DND-41 (cell line): ENCODE results near the gene DNAH10.

Experiments
- ATAC-seq: fragments of 200-7000 bp; cut with Tn5 transposase; 3 replicates; pipeline ENCODE4 v1.9.1; 2021; ENCODE audit warnings: low read depth; ENCODE audit not compliant: insufficient read depth
- DNase-seq: peaks from one replicate; pipeline ENCODE4 v3.0.0-alpha.2; 2020
- H2AFZ ChIP-seq: 2 replicates; pipeline ENCODE4 v1.6.0; 2012; ENCODE audit warnings: low read depth, low read length
- H3K27ac ChIP-seq: 2 replicates; pipeline ENCODE4 v1.5.1; 2012; ENCODE audit warnings: low read length, inconsistent platforms
- H3K27me3 ChIP-seq: fragments of 200-600 bp; sonication (generic); 2 replicates; pipeline ENCODE4 v1.6.0; 2012; ENCODE audit warnings: low read length, mild to moderate bottlenecking, inconsistent platforms; ENCODE audit not compliant: insufficient read depth, poor library complexity
- H3K36me3 ChIP-seq: 2 replicates; pipeline ENCODE4 v1.5.1; 2012; ENCODE audit warnings: low read length, inconsistent platforms; ENCODE audit not compliant: insufficient read depth
- H3K4me1 ChIP-seq: 2 replicates; pipeline ENCODE4 v1.5.1; 2012; ENCODE audit warnings: mild to moderate bottlenecking, low read length; ENCODE audit not compliant: insufficient read depth
- H3K4me2 ChIP-seq: 2 replicates; pipeline ENCODE4 v1.6.0; 2012; ENCODE audit warnings: mild to moderate bottlenecking, moderate library complexity, low read length, inconsistent platforms; ENCODE audit not compliant: insufficient read depth
- H3K4me3 ChIP-seq, 2 experiments: fragments of 200-600 bp in 1 of 2; shearing (Covaris generic) in 1 of 2; 2 replicates each; pipeline ENCODE4 v1.5.1; 2012 to 2016; ENCODE audit warnings: inconsistent platforms in 2 of 2, low read length in 2 of 2, mild to moderate bottlenecking in 2 of 2, low read depth in 1 of 2, moderate library complexity in 1 of 2
- H3K79me2 ChIP-seq: 2 replicates; pipeline ENCODE4 v1.6.0; 2012; ENCODE audit warnings: low read length, inconsistent platforms; ENCODE audit not compliant: insufficient read depth
- H3K9ac ChIP-seq: 2 replicates; pipeline ENCODE4 v1.6.0; 2012; ENCODE audit warnings: low read depth, mild to moderate bottlenecking, inconsistent platforms, low read length, moderate library complexity
- H3K9me3 ChIP-seq: 2 replicates; pipeline ENCODE4 v1.5.1; 2012; ENCODE audit warnings: low read length, moderate library complexity, mild to moderate bottlenecking, inconsistent platforms; ENCODE audit not compliant: insufficient read depth, severe bottlenecking
- H4K20me1 ChIP-seq: 2 replicates; pipeline ENCODE4 v1.6.0; 2012; ENCODE audit warnings: low read length; ENCODE audit not compliant: insufficient read depth
- EZH2 ChIP-seq: IDR thresholded peaks from 3 replicates; pipeline ENCODE4 v1.6.1; 2012; ENCODE audit warnings: borderline replicate concordance, low read depth, mild to moderate bottlenecking, moderate library complexity, low read length, inconsistent platforms; ENCODE audit not compliant: severe bottlenecking
- TF ChIP-seq, protein P1 (sequence below): IDR thresholded peaks from 2 replicates; pipeline ENCODE4 v1.5.1; 2012; ENCODE audit warnings: borderline replicate concordance, low read length, moderate library complexity, mild to moderate bottlenecking; ENCODE audit not compliant: poor library complexity, severe bottlenecking; ENCODE audit errors: extremely low read depth

DNAH10 gene

DNA sequence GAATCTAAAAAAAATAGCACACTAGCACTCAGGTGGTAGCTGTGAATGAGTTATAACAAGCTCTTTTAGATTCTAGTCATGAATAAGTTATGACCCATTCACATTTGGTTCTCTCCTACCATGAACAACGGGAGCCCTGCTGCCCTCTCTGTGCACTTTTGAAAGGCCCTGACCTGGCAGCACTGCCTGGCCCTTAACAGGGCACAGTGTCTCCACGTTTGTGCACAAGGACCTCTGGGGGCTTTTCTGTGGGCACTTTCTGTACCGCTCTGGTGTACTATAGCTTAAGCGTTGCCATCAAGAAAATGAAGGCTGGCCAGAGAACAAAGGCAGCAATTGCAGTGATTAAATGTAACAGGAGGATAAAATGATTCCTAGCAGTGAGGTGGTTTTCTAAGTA is 189.4 kb downstream of the DNAH10 start:
- no peaks in the 10 kb centered on the region for H3K36me3 ChIP-seq
- TF ChIP-seq, protein P1, sequence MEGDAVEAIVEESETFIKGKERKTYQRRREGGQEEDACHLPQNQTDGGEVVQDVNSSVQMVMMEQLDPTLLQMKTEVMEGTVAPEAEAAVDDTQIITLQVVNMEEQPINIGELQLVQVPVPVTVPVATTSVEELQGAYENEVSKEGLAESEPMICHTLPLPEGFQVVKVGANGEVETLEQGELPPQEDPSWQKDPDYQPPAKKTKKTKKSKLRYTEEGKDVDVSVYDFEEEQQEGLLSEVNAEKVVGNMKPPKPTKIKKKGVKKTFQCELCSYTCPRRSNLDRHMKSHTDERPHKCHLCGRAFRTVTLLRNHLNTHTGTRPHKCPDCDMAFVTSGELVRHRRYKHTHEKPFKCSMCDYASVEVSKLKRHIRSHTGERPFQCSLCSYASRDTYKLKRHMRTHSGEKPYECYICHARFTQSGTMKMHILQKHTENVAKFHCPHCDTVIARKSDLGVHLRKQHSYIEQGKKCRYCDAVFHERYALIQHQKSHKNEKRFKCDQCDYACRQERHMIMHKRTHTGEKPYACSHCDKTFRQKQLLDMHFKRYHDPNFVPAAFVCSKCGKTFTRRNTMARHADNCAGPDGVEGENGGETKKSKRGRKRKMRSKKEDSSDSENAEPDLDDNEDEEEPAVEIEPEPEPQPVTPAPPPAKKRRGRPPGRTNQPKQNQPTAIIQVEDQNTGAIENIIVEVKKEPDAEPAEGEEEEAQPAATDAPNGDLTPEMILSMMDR: no peak
- no peak for TF ChIP-seq EZH2
- H3K4me3 ChIP-seq: no peak overlapping the region
- H3K27ac ChIP-seq: no peak overlapping the region
- H3K4me1 ChIP-seq: no peaks in the 10 kb centered on the region
- no peak overlapping the region for H2AFZ ChIP-seq
- H3K27me3 ChIP-seq: no peaks in the 10 kb centered on the region
- ATAC-seq (no peak), DNase-seq (no peak)
- no peak overlapping the region for H3K9ac ChIP-seq
- no peaks in the 10 kb centered on the region for H3K9me3 ChIP-seq
- no peaks in the 10 kb centered on the region for H3K79me2 ChIP-seq
- no peaks in the 10 kb centered on the region for H4K20me1 ChIP-seq
- no peak overlapping the region for H3K4me2 ChIP-seq

DNA sequence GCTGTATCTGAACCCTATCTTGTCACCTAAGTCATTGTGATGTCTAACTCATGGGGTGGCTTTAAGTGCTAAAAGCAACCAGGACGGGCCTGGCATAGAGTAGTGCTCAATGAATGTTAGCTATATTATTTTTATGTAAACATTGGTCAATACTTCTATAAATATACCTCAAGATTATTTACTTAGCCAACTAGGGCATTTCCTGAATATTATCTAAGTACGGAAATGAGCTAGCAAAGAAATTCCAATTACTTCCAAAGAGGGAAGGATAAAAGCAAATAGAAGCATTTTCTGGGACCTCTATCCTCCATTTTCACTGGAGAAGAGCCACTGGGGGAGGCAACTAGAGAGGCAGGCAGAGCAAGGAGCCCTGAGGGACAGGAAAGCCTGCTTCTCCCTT is 189.9 kb downstream of the DNAH10 start:
- no peak overlapping the region for H3K27ac ChIP-seq

DNA sequence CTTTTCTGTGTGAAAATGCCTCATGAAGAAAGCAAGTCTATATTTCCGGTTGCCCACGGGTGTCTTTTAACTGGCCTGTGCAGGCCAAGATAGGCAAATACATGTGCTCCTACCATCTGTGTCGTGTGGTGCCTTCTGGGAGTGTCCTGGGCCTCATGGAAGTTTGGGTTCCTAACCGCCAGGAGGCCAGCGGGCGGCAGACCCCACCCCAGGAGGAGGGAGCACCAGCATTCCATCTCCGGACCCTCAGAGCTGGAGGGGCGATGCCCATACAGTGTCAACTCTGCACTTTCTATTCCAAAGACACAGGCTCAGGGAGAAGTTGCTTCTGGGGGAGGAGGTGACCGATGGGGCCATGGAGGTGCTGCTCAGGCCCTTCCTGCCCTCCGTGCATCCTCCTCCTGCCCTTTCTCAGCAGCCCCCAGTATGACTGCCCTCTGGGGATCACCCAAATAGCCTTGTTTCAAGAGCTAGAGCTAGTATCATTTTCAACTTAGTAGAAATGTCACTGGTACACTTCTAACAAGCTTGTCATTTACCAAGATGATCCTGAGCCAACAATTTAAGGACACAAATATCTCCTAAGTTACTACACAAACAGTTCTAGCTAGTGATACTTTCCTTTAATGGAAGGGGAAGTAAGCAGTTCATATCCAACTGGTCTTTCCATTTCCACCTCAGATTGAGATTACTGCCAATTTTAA is 192.7 kb downstream of the DNAH10 start:
- H3K4me3 ChIP-seq: no peak overlapping the region
- no peak overlapping the region for H3K9ac ChIP-seq
- ATAC-seq (no peak), DNase-seq (no peak)
- no peaks in the 10 kb centered on the region; the same call in 1 of the 2 replicates for H4K20me1 ChIP-seq
- H3K4me2 ChIP-seq: no peak overlapping the region
- H3K36me3 ChIP-seq: no peaks in the 10 kb centered on the region
- H2AFZ ChIP-seq: no peak overlapping the region
- no peaks in the 10 kb centered on the region for H3K79me2 ChIP-seq
- no peaks in the 10 kb centered on the region for H3K27me3 ChIP-seq
- no peaks in the 10 kb centered on the region for H3K4me1 ChIP-seq
- no peak overlapping the region for H3K27ac ChIP-seq
- TF ChIP-seq, protein P1: no peak
- no peak for TF ChIP-seq EZH2
- H3K9me3 ChIP-seq: no peaks in the 10 kb centered on the region

More for the DNA sequence above, 189.9 kb downstream of the DNAH10 start:
- DNase-seq (no peak), ATAC-seq (no peak)
- no peak for TF ChIP-seq EZH2
- TF ChIP-seq, protein P1: no peak
- no peaks in the 10 kb centered on the region for H3K9me3 ChIP-seq
- no peaks in the 10 kb centered on the region for H3K36me3 ChIP-seq
- no peaks in the 10 kb centered on the region for H3K27me3 ChIP-seq
- no peak overlapping the region for H3K4me2 ChIP-seq
- no peak overlapping the region for H3K9ac ChIP-seq
- H2AFZ ChIP-seq: no peak overlapping the region
- no peaks in the 10 kb centered on the region for H3K79me2 ChIP-seq
- no peaks in the 10 kb centered on the region for H3K4me1 ChIP-seq
- H4K20me1 ChIP-seq: no peaks in the 10 kb centered on the region
- no peak overlapping the region for H3K4me3 ChIP-seq

DNA sequence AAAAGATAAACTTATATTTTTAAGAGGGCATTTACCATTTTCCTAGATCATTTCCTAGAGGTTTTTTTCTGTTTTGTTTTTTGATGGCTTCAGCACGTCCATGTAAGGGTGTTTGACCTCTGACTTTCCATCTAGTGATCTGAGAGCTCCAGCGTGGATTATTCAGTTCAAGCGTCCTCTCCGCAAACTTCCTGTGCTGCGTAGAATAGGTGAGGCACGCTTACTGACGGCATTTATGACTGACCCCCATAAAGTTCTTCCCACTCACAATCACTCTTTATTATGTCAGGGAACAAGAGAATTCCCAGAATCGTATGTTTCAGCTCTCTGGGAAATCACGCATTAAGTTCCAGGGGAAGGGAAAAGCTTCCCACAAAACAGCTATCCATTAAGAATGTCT is 194.1 kb downstream of the DNAH10 start:
- ATAC-seq (no peak), DNase-seq (no peak)
- H3K4me3 ChIP-seq: no peak overlapping the region
- no peak overlapping the region for H3K9ac ChIP-seq
- no peaks in the 10 kb centered on the region for H3K4me1 ChIP-seq
- no peaks in the 10 kb centered on the region for H3K79me2 ChIP-seq
- no peak overlapping the region for H3K4me2 ChIP-seq
- no peaks in the 10 kb centered on the region for H3K36me3 ChIP-seq
- no peak for TF ChIP-seq EZH2
- TF ChIP-seq, protein P1: no peak
- no peak overlapping the region for H3K27ac ChIP-seq
- H2AFZ ChIP-seq: no peak overlapping the region
- no peaks in the 10 kb centered on the region for H3K9me3 ChIP-seq
- no peaks in the 10 kb centered on the region for H3K27me3 ChIP-seq
- H4K20me1 ChIP-seq: no peaks in the 10 kb centered on the region; the same call in 1 of the 2 replicates
